HepG2 (cell line): Measurements from ENCODE around the gene SLX9. TPM values are rescaled to one million over a fixed set of nuclear protein-coding genes. Genes with fewer than 3 reads are reported as not detected.

ENCODE experiments used
- ATAC-seq: fragments of 200-7000 bp; cut with Tn5 transposase; 3 replicates; pipeline ENCODE4 v1.9.1; 2020; ENCODE audit warnings: mild to moderate bottlenecking, moderate library complexity
- BruUV-seq: library from RNA; stranded (reverse); fragments of 400-500 nt; replicated peaks from 2 replicates; lab custom pipeline; 2021; lab: Mats Ljungman, UMichigan
- CTCF ChIA-PET: fragments of 300-600 bp; formaldehyde crosslinking; extraction: SDS; loops from one replicate; lab custom pipeline; 2021; ENCODE audit warnings: low total read pairs, inconsistent platforms, low intra/inter-chr PET ratio; lab: Yijun Ruan, JAX
- POLR2A ChIA-PET: fragments of 350-600 bp; sonication (Branson Sonifier 250); formaldehyde crosslinking; loops from one replicate; lab custom pipeline; 2020; ENCODE audit warnings: antibody characterized with exemption, inconsistent platforms; lab: Yijun Ruan, JAX
- DNase-seq: peaks from one replicate; pipeline ENCODE4 v3.0.0-alpha.2; 2015; ENCODE audit warnings: low spot score
- FAIRE-seq: peaks from 3 replicates; lab custom pipeline; 2011; peaks lifted over from hg19 to GRCh38; lab: Jason Lieb, UNC
- H2AFZ ChIP-seq: one replicate; pipeline ENCODE4 v1.6.1; 2011; ENCODE audit warnings: low read length, inconsistent platforms
- H3K27ac ChIP-seq: fragments of 300-600 bp; 3 replicates; pipeline ENCODE4 v1.8.0; 2011; ENCODE audit warnings: mixed run types, mild to moderate bottlenecking, mixed read lengths, low read length, inconsistent platforms; ENCODE audit not compliant: insufficient read depth; ENCODE audit errors: extremely low read length
- H3K27me3 ChIP-seq, 2 experiments: fragments of 200-600 bp in 1 of 2; 2 replicates in 1 of 2; 3 replicates in 1 of 2; pipeline versions ENCODE4 v1.6.0 to v1.8.0; 2011; ENCODE audit warnings: low read length in 2 of 2, mild to moderate bottlenecking in 2 of 2, moderate library complexity in 2 of 2, inconsistent platforms in 1 of 2; ENCODE audit not compliant: insufficient read depth in 2 of 2, control insufficient read depth in 1 of 2
- H3K36me3 ChIP-seq, 2 experiments: fragments of 200-600 bp in 1 of 2; replicated peaks in 1 of 2; 2 replicates in 1 of 2; 3 replicates in 1 of 2; pipeline versions ENCODE4 v1.5.1 to v1.8.0; 2011; ENCODE audit warnings: low read length in 2 of 2, inconsistent platforms in 1 of 2; ENCODE audit not compliant: insufficient read depth in 2 of 2, control insufficient read depth in 1 of 2
- H3K4me1 ChIP-seq: 2 replicates; pipeline ENCODE4 v1.5.1; 2012; ENCODE audit warnings: low read length, inconsistent platforms; ENCODE audit not compliant: insufficient read depth
- H3K4me2 ChIP-seq: 2 replicates; pipeline ENCODE4 v1.6.0; 2011; ENCODE audit warnings: low read depth, low read length, inconsistent platforms
- H3K4me3 ChIP-seq, 3 experiments: fragments of 200-600 bp in 1 of 3; sonication (generic), shearing (Covaris generic) in 1 of 3; replicated peaks in 1 of 3; 2 replicates each; pipeline ENCODE4 v1.5.1; 2011 to 2016; ENCODE audit warnings: low read length in 3 of 3, inconsistent platforms in 2 of 3, low read depth in 2 of 3, mild to moderate bottlenecking in 2 of 3, control low read depth in 1 of 3, mixed read lengths in 1 of 3; ENCODE audit not compliant: insufficient read depth in 1 of 3
- H3K79me2 ChIP-seq: one replicate; pipeline ENCODE4 v1.6.1; 2011; ENCODE audit warnings: low read length, inconsistent platforms; ENCODE audit not compliant: insufficient read depth
- H3K9ac ChIP-seq: 2 replicates; pipeline ENCODE4 v1.6.0; 2011; ENCODE audit warnings: mild to moderate bottlenecking, low read depth, low read length, inconsistent platforms; ENCODE audit not compliant: insufficient read depth
- H3K9me3 ChIP-seq: 2 replicates; pipeline ENCODE4 v1.5.1; 2012; ENCODE audit warnings: mild to moderate bottlenecking, low read length
- H4K20me1 ChIP-seq: 2 replicates; pipeline ENCODE4 v1.6.0; 2011; ENCODE audit warnings: inconsistent platforms, mild to moderate bottlenecking, low read length, moderate library complexity; ENCODE audit not compliant: insufficient read depth
- HOXA3 ChIP-seq: sonication (generic); formaldehyde crosslinking; IDR thresholded peaks from 2 replicates; pipeline ENCODE4 v1.5.0; 2020; ENCODE audit warnings: missing genetic modification reagents
- KDM1A ChIP-seq: IDR thresholded peaks from 2 replicates; pipeline ENCODE4 v1.6.1; 2016; ENCODE audit warnings: missing compliant biosample characterization
- NR2F1 ChIP-seq, 2 experiments: fragments of 450-650 bp in 1 of 2; formaldehyde crosslinking in 1 of 2; IDR thresholded peaks; 2 replicates each; pipeline versions ENCODE4 v1.5.0 to v1.6.1; 2016 to 2020; ENCODE audit warnings: mild to moderate bottlenecking in 1 of 2, missing compliant biosample characterization in 1 of 2, missing genetic modification reagents in 1 of 2, moderate library complexity in 1 of 2
- PITX1 ChIP-seq: sonication (generic); formaldehyde crosslinking; IDR thresholded peaks from 2 replicates; pipeline ENCODE4 v1.5.1; 2020; ENCODE audit warnings: mild to moderate bottlenecking, missing genetic modification reagents
- SCMH1 ChIP-seq: sonication (generic); formaldehyde crosslinking; IDR thresholded peaks from 2 replicates; pipeline ENCODE4 v1.9.0; 2021; ENCODE audit warnings: missing genetic modification reagents, mild to moderate bottlenecking, borderline replicate concordance
- ZFY ChIP-seq: sonication (generic); formaldehyde crosslinking; IDR thresholded peaks from 2 replicates; pipeline ENCODE4 v1.4.0; 2020; ENCODE audit warnings: missing genetic modification reagents
- ZKSCAN8 ChIP-seq: IDR thresholded peaks from 2 replicates; pipeline ENCODE4 v1.6.1; 2016; ENCODE audit warnings: borderline replicate concordance, missing genetic modification reagents, missing compliant biosample characterization
- ZNF44 ChIP-seq: sonication (generic); formaldehyde crosslinking; IDR thresholded peaks from 2 replicates; pipeline ENCODE4 v1.5.1; 2020; ENCODE audit warnings: mild to moderate bottlenecking, missing genetic modification reagents
- ZNF703 ChIP-seq: sonication (generic); formaldehyde crosslinking; IDR thresholded peaks from 2 replicates; pipeline ENCODE4 v1.5.1; 2020; ENCODE audit warnings: missing genetic modification reagents, mild to moderate bottlenecking, moderate library complexity, borderline replicate concordance
- WGBS: methylation state at CpG from one replicate; pipeline ENCODE4 v1.1.6; 2017; ENCODE audit warnings: low lambda C conversion rate; 5-methylcytosine and 5-hydroxymethylcytosine counted together
- in situ Hi-C: cut with HindIII; loops from 2 replicates; pipeline ENCODE4 v1.10.0; 2017; ENCODE audit warnings: low pct_unique_long_range_greater_than_20kb; ENCODE audit not compliant: extremely low pct_ligation_motif_present
- intact Hi-C: fragments of 100-400 bp; cut with micrococcal nuclease; formaldehyde crosslinking; loops from one replicate; pipeline ENCODE4 v1.10.0; 2022; ENCODE audit not compliant: unreplicated experiment
- polyA plus RNA-seq, 8 experiments: library from polyadenylated mRNA; depleted of rRNA in 3 of 8; stranded (reverse) in 7 of 8; unstranded in 1 of 8; fragments of >200 nt; fragmentation: Illumina TruSeq in 4 of 8; extraction: Trizol in 4 of 8; gene quantifications; 2 replicates each; pipeline versions ENCODE4 v1.2.1 to v1.2.3, GENCODE V29; 2011 to 2016; ENCODE audit warnings: low read depth in 4 of 8, missing spikeins in 1 of 8, mixed read lengths in 1 of 8; ENCODE audit not compliant: insufficient read depth in 1 of 8
- total RNA-seq, 5 experiments: library from RNA; depleted of rRNA; stranded (reverse); fragments of >200 nt; fragmentation: Illumina TruSeq; extraction: Trizol; gene quantifications; 2 replicates each; pipeline ENCODE4 v1.2.3, GENCODE V29; 2016; ENCODE audit warnings: low read depth in 1 of 5
- TF ChIP-seq, protein P1 (sequence below): sonication (generic); formaldehyde crosslinking; IDR thresholded peaks from 2 replicates; pipeline ENCODE4 v1.5.0; 2020; ENCODE audit warnings: missing genetic modification reagents

SLX9 gene
- total and polyA plus RNA-seq, 2 of the 13 experiments (the other 11 are each of a cell fraction or from before 2014, with no cell fraction given), result 21.0 to 47.1 TPM

DNA sequence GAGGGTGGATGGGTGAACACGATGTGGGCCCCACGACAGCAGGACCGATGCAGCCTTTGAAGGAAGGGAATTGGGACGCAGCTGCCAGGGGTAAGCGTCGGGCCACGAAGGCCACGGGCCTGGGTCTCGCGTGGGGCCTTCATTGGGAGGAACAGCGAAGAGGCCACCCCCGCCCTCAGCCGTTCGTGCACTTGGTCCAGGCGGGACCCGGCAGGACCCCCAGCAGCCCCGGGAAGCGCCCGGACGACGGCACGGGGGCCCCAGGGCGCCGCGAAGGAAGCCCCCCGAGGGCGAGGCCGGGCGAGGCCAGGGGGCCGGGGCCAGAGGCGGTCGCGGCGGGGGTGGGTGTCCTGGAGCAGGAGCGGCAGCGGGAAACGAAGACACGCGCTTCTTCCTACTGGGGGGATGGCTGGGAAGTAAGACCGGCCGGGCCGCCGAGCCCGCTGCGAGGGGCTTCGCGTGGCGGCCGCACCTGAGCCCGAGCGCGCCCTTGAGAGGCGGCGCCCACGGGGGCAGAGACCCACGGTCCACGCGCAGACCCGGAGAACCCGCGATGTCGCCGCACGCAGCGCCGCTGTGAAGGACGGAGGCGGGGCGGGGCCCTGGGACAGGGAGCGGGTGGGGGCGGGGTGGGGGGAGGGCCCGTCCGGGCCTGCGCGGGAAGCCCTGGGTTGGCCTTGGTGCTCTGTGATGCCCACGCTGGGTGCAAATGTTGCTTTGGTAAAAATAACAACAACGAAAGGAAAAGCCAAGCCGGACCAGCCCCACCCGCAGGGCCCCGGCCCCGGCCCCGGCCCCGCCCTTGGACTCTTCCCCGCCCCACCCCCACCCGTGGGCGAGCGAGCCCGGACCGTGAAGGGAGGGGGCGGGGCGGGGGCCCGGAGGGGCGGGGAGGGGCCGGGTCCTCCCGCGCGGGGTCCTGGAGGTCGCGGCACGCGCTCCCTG is 78.6 kb downstream of the SLX9 start:
- no peak overlapping the region for H3K9ac ChIP-seq
- H3K27ac ChIP-seq, result no peak overlapping the region
- H3K4me2 ChIP-seq, result no peak overlapping the region
- H3K27me3 ChIP-seq, result peaks cover 0 to 16% of the 10 kb centered on the region in 2 experiments; a peak in 1 of 5 replicates
- H2AFZ ChIP-seq, result no peak overlapping the region
- WGBS, result 82% methylated on average over 70 of the region's 101 CpGs
- no TSS peak for BruUV-seq
- no peak overlapping the region for H3K4me3 ChIP-seq
- no peak for DNase-seq
- peaks cover 73% of the 10 kb centered on the region for H3K4me1 ChIP-seq
- intact Hi-C loops, result loop anchor here (10.0 kb wide), 1 partner anchor 56 kb away; the partner anchor contains the start of gene ADARB1
- H4K20me1 ChIP-seq, result no peaks in the 10 kb centered on the region
- H3K9me3 ChIP-seq, result no peaks in the 10 kb centered on the region
- H3K79me2 ChIP-seq, result no peaks in the 10 kb centered on the region
- no peak for FAIRE-seq
- TF ChIP-seq SCMH1 (CRISPR knock-in tag), result no peak
- TF ChIP-seq, protein P1, sequence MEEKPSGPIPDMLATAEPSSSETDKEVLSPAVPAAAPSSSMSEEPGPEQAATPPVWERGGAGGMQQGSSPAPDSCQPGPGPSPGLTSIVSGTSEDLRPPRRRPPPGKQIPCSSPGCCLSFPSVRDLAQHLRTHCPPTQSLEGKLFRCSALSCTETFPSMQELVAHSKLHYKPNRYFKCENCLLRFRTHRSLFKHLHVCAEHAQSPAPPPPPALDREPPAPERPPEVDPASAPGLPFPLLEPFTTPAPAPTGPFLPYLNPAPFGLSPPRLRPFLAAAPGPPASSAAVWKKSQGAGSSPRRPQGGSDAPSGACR (CRISPR knock-in tag), result no peak
- TF ChIP-seq ZNF44, result no peak
- TF ChIP-seq PITX1 (CRISPR knock-in tag), result no peak
- no peak for TF ChIP-seq HOXA3 (CRISPR knock-in tag)
- no peak for TF ChIP-seq ZNF703
- TF ChIP-seq NR2F1 (CRISPR knock-in tag; IDR thresholded peaks at IDR 0.05), result no peak
- TF ChIP-seq ZKSCAN8 (CRISPR knock-in tag), result no peak
- no peak for TF ChIP-seq ZFY (CRISPR knock-in tag)
- TF ChIP-seq KDM1A, result no peak
- ChIA-PET CTCF (no interaction called here), POLR2A (no interaction called here)
- in situ Hi-C loops, result no loop called here
- no peaks in the 10 kb centered on the region for H3K36me3 ChIP-seq
- no peak for ATAC-seq
